SIG-M5 treated with dmso at 0.1 percent for 504 hours (cell line): ENCODE results near the gene B3GAT1.

Experiments
- DNase-seq: peaks from one replicate; lab custom pipeline; 2025; ENCODE audit not compliant: unreplicated experiment; lab: John Stamatoyannopoulos, UW

Gene B3GAT1

GRCh38 chr11:134373591-134374052 lies 38.4 kb downstream of the B3GAT1 start:
- no peak for DNase-seq

- no peak for DNase-seq
Measured at GRCh38 chr11:134372961-134373360, 39.1 kb downstream of the B3GAT1 start.

GRCh38 chr11:134372536-134372935 lies 39.5 kb downstream of the B3GAT1 start:
- DNase-seq = no peak

- no peak for DNase-seq
Measured at GRCh38 chr11:134371436-134372185, 40.4 kb downstream of the B3GAT1 start.

- no peak for DNase-seq
Measured at GRCh38 chr11:134370526-134371435, 41.3 kb downstream of the B3GAT1 start.

- DNase-seq = no peak
Measured at GRCh38 chr11:134369656-134370525, 42.2 kb downstream of the B3GAT1 start.

GRCh38 chr11:134367781-134368180 lies 44.3 kb downstream of the B3GAT1 start:
- no peak for DNase-seq

- DNase-seq = no peak
Measured at GRCh38 chr11:134366254-134366653, 45.8 kb downstream of the B3GAT1 start.

- no peak for DNase-seq
Measured at GRCh38 chr11:134365011-134365925, 46.8 kb downstream of the B3GAT1 start.

- no peak for DNase-seq
Measured at GRCh38 chr11:134364261-134364660, 47.8 kb downstream of the B3GAT1 start.

- no peak for DNase-seq
Measured at GRCh38 chr11:134363592-134363991, 48.5 kb downstream of the B3GAT1 start.

GRCh38 chr11:134363161-134363560 lies 48.9 kb downstream of the B3GAT1 start:
- no peak for DNase-seq

- no peak for DNase-seq
Measured at GRCh38 chr11:134362192-134362901, 49.7 kb downstream of the B3GAT1 start.

- DNase-seq = no peak
Measured at GRCh38 chr11:134361661-134362060, 50.4 kb downstream of the B3GAT1 start.

GRCh38 chr11:134360050-134360835 lies 51.8 kb downstream of the B3GAT1 start:
- DNase-seq = peak; percentile 58

GRCh38 chr11:134359646-134360045 lies 52.4 kb downstream of the B3GAT1 start:
- DNase-seq = no peak

GRCh38 chr11:134358856-134359490 lies 53.1 kb downstream of the B3GAT1 start:
- DNase-seq = no peak
